Left lung (tissue), 10 donors: Measurements from ENCODE around the gene SSH3. TPM values are rescaled to one million over a fixed set of nuclear protein-coding genes. Genes with fewer than 3 reads are reported as not detected.

ENCODE experiments used
- ATAC-seq: fragments of 200-7000 bp; cut with Tn5 transposase; one replicate; pipeline ENCODE4 v1.9.1; 2020; ENCODE audit warnings: moderate library complexity
- DNase-seq, 4 donors: peaks; one replicate each; pipeline ENCODE4 v3.0.0-alpha.2; 2013 to 2020
- H3K27ac ChIP-seq, 2 donors: fragments of 200-600 bp; sonication (generic) in 1 of 2; one replicate each; pipeline versions ENCODE4 v1.5.0 to v1.8.0; 2020 to 2021
- H3K27me3 ChIP-seq, 2 donors: fragments of 200-600 bp; sonication (generic) in 1 of 2; one replicate each; pipeline versions ENCODE4 v1.5.0 to v1.8.0; 2020 to 2021
- H3K36me3 ChIP-seq, 2 donors: fragments of 200-600 bp; sonication (generic) in 1 of 2; one replicate each; pipeline versions ENCODE4 v1.5.0 to v1.8.0; 2020 to 2021
- H3K4me1 ChIP-seq, 2 donors: fragments of 200-600 bp; one replicate each; pipeline ENCODE4 v1.8.0; 2021
- H3K4me3 ChIP-seq, 2 donors: fragments of 200-600 bp; sonication (generic) in 1 of 2; one replicate each; pipeline versions ENCODE4 v1.5.0 to v1.8.0; 2020 to 2021; ENCODE audit warnings: mild to moderate bottlenecking in 1 of 2
- H3K9me3 ChIP-seq, 2 donors: fragments of 200-600 bp; sonication (generic) in 1 of 2; one replicate each; pipeline versions ENCODE4 v1.5.0 to v1.8.0; 2020 to 2021
- CTCF ChIP-seq, 2 donors: fragments of 200-600 bp; sonication (generic) in 1 of 2; IDR thresholded peaks; one replicate each; pipeline versions ENCODE4 v1.5.0 to v1.8.0; 2021; ENCODE audit warnings: antibody characterized with exemption in 2 of 2
- intact Hi-C, 2 donors: fragments of 100-400 bp; cut with DNase I; formaldehyde crosslinking; loops; one replicate each; pipeline versions ENCODE4 v1.11.2 to v1.14.2; 2022
- polyA plus RNA-seq, 6 donors: library from polyadenylated mRNA; unstranded; fragments of 120-200 nt; gene quantifications; one replicate each; pipeline ENCODE4 v1.2.1, GENCODE V29; 2013; ENCODE audit not compliant: insufficient read length in 6 of 6
- total RNA-seq, 2 donors: library from RNA; stranded (reverse); fragmentation: NEBNext Ultra II Directional; extraction: Animal tissue kit (Norgen Biotek cat#: 25700); gene quantifications; one replicate each; pipeline ENCODE4 v1.2.1, GENCODE V29; 2021
- donor health status: DM: no; HTN: yes; CAD: no.
- donor health status: DM: no; HTN: no; CAD: no.

SSH3 gene
- total and polyA plus RNA-seq, 8 donors = 23.0 to 44.9 (median 29.5) TPM

GRCh38 chr11:67303835-67304411, 593 bp downstream of the SSH3 start:
- H3K9me3 ChIP-seq = no peaks in the 10 kb centered on the region
- DNase-seq (peak in 2 of 4 donors; percentile 48 to 89), ATAC-seq (peak; percentile 46)
- peak overlapping the region; percentile 84 to 92 for H3K4me3 ChIP-seq
- peaks cover 13 to 44% of the 10 kb centered on the region in 2 donors for H3K4me1 ChIP-seq
- no peak for TF ChIP-seq CTCF (IDR thresholded peaks at IDR 0.05)
- peak overlapping the region; percentile 71 to 88 for H3K27ac ChIP-seq
- intact Hi-C loops = no loop called here
- no peaks in the 10 kb centered on the region for H3K27me3 ChIP-seq
- H3K36me3 ChIP-seq = peaks cover 3 to 56% of the 10 kb centered on the region in 2 donors

- ATAC-seq = no peak
- H3K36me3 ChIP-seq = peaks cover under 1 to 56% of the 10 kb centered on the region in 2 donors
- peak overlapping the region; percentile 84 to 92 for H3K4me3 ChIP-seq
- peaks cover 13 to 44% of the 10 kb centered on the region in 2 donors for H3K4me1 ChIP-seq
- intact Hi-C loops = no loop called here
- H3K27ac ChIP-seq = no peak overlapping the region
- no peaks in the 10 kb centered on the region for H3K9me3 ChIP-seq
- H3K27me3 ChIP-seq = no peaks in the 10 kb centered on the region
- DNase-seq = peak in 1 of 4 donors; percentile 51
- TF ChIP-seq CTCF (IDR thresholded peaks at IDR 0.05) = no peak
Measured at GRCh38 chr11:67304511-67305113, 1.3 kb downstream of the SSH3 start.

- Histone ChIP-seq H3K36me3 (peaks cover 0 to 55% of the 10 kb centered on the region in 2 donors), H3K4me1 (peaks cover 9 to 35% of the 10 kb centered on the region in 2 donors), H3K27ac (no peak overlapping the region), H3K9me3 (no peaks in the 10 kb centered on the region), H3K27me3 (no peaks in the 10 kb centered on the region), H3K4me3 (no peak overlapping the region)
- ATAC-seq (no peak), DNase-seq (no peak)
- intact Hi-C loops = no loop called here
- TF ChIP-seq CTCF (IDR thresholded peaks at IDR 0.05) = no peak
Measured at GRCh38 chr11:67306769-67307544, 3.6 kb downstream of the SSH3 start.

GRCh38 chr11:67307545-67308001, 4.2 kb downstream of the SSH3 start:
- Histone ChIP-seq H3K36me3 (peaks cover 0 to 50% of the 10 kb centered on the region in 2 donors), H3K27me3 (no peaks in the 10 kb centered on the region), H3K27ac (no peak overlapping the region), H3K9me3 (no peaks in the 10 kb centered on the region), H3K4me3 (no peak overlapping the region), H3K4me1 (peaks cover 3 to 35% of the 10 kb centered on the region in 2 donors)
- intact Hi-C loops = no loop called here
- DNase-seq = no peak
- ATAC-seq = no peak
- no peak for TF ChIP-seq CTCF (IDR thresholded peaks at IDR 0.05)
